OCI-M1 (cell line): ENCODE results near the gene NEK4.
A peak's percentile ranks its signal among the peaks of the same experiment; 100 is the strongest.
"Not testable (repeated sequence)": the region's sequence is repeated elsewhere in the genome, so short reads cannot be mapped to it uniquely, and the experiment has no call there.

Source experiments
- DNase-seq: peaks from one replicate; lab custom pipeline; 2025; lab: John Stamatoyannopoulos, UW

The NEK4 gene

DNA sequence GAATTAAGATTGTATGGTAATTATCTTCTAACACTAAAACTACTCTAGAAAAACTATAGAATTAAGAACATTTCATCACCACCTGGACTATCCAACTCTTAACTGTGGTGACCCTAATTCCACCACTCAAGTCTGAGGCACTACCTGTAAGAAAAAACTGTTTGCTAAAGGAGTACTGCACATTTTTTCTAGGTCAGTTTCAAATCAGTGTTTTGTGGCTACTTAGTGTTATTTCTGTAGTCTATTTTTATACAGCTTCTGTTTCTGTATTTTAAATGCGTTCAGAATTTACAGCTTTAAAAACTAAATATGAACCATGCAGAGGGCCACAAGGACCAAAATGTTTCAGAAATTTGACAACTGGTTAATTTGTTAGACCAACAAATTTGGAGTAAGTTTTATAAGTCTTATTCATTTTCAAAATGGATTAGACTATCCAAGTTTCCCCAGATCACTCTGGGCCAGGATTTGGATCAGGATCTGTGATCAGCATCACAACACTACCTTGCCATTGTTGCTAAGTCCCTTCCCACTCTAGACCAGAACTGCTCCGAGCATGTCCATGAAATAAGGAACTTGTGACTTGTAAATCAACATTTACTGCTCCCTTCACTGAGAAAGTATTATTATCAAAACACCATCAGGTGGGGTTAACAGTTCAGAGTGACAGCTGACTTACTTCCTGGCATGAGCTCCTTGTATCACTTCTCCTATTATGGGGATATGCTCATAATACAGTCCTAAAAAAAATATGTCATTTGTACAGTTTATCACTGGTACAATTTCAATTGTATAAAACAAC, 73.7 kb downstream of the NEK4 start:
- DNase-seq, result no peak

DNA sequence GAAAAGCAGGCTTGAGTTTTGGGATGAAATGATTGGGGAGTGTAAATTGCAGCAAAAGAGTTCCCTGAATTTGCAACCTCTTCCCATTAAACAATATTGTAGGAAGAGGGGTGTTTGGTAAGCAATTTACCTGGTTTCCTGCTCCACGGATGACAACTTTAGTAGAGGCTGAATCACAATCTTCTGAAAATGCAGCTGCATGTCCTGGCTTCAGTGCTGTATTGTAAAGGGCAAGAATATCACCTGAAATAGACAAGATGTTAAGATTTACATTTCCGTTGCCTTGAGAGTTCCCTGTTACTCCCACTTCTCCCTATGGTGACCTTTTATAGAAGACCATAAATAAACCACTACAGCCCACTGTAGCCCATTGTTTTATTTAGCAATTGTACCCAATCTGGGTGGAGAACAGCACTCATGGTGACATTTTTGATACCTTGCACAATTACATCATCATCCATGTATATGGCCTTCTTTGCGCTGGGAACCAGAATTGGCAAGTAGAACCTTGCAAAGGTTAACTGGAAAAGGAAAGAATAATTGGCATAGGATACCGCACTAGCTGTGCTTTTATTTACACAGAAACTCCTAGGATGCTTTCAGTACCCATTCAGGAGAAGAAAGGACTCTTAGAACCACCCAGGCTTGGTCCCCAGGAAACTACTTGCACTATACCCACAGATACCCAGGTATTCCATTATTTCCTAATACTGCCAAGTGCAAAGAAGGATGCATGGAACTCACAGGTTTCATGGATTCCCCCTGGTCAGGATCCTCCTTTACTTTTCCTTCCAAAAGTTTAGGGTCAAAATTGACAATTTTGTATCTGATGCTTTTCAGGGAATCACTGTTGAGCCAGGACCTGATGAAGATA, 74.7 kb downstream of the NEK4 start:
- no peak for DNase-seq

DNA sequence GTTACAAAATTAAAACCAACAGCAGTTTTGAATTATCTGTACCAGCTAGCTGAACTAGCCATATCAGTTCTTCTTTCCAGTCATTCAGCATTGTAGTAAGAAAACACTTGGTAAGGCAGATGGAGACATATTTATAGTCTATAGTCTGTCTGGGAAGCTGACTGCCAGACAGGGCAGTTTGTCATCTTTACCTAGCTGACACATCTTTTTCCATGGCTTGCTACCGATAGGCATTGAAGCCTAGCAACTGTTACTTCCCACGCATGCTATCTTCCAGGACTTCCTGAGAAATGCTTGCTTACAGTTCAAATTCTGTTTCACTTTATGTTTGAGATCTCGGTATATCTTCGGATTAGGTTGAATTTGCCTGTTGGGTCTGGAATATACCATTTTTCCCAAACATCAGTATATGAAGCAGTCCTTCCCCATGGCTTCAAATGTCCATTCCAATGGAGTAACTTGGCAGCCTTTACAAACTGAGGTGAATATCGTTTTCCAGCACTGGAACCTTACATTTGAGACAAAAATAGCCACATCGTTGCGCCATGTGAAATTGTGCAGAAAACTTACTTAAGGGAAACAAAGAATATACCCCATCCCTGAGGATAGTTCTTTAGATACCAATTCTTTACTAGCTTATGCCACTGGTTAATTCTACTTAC, 76.1 kb downstream of the NEK4 start:
- DNase-seq, result no peak

DNA sequence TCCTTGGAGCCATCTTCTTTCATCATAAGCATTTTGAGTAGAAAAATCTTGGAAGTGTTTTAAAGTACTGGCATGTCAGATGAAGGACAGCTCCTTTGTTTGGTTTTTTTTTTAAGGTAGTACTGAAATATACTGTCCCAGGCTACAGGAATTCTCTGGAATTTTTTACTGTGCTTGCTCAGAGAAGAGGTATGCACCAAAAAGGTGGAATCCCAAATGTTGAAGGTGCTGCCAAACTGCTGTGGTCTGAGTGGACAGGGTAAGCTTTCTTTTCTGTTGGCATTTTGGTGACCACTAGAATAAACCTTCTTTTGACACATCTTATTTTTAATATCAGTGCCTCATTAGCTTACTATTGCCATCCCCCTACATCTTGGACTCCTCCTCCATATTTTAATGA, 77.7 kb downstream of the NEK4 start:
- no peak for DNase-seq

DNA sequence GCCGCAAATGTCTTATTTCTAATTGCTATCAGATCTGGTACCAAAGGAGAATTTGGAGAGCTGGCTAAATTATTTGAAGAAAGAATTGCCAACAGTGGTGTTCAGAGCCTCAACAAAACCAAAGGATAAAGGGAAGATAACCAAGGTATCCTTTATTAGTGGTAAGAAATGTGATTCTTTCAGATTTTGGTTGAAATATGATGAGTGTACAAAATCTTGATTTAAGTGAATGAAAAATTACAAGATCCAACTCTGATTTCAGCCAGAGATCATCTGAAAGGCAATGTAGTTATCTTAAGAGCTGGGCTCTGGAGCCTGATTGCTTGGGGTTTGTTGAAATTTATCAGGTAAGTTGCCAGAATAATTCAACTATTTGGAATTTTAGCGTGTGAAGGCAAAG, 80.2 kb downstream of the NEK4 start:
- DNase-seq, result no peak

DNA sequence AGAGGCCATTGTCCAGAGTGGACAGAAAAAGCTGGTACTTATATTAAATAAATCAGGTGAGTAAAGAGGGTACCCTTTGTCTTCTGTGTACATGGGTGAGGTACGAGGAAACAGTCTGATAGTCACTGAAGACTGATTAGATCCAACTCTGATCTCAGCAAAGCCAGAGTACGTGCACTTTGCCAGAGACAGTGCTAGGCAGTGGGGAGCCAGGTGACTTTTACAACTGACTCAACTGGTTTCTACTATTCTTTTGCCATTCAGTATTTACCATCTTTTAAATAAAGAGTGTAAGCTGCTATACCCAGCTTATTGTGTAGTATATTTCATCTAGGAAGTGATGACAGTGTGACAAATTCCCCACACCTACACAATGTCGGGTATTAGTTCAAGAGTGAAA, 81.6 kb downstream of the NEK4 start:
- no peak for DNase-seq

DNA sequence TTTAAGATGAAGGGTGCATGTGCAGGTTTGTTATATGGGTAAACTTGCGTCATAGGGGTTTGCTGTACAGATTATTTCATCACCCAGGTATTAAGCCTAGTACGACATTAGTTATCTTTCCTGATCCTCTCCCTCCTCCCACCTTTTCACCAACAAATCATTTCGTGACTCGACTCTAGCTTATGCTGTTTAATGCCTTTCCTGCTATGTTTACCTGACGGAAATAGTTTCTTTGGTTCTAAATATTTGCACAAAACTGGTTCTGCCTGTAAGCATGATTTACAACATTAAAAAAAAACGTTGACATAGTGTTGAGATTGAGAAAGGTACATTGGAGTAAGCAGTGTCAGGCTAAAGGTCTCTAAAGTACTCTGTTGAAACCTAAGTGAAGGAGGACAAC, 82.5 kb downstream of the NEK4 start:
- no peak for DNase-seq

DNA sequence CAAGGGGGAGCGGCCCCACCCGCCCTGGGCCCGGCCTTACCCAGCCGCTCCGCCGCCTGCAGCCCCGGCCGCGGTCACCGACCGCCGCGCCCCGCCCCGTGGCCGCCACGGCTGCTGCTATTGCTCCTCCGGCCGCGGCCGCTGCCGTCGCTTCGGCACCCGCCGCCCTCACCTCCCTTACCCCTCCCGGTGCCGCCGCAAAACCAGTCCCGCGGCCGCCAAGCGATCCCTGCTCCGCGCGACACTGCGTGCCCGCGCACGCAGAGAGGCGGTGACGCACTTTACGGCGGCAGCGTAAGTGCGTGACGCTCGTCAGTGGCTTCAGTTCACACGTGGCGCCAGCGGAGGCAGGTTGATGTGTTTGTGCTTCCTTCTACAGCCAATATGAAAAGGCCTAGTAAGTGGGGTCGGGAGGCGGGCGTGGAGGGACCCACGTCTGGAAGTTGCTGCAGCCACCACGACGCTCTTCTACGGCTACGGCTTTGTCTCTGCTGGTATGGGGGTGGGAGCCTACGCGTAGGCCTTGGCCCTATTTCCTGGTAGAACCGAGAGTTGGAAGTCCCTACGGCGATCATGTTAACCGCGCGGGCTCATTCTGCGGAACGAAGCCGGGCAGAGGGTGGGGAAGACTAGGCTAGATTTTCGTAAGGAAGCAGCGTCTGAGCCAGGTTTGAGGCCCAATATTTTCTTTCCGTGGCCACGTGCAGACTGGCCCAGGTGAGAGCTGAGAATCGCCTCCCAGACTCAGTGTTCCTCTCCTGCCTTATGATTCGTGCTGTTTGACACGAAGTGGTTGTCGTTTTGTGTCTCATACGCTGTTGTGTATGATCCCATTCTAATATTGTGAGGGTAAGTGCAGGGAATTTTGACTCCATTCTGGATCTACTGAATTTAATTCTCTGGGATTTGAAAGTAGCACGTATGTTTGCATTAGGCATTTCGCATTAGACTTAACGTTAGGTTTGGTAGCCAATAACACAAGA, 84.7 kb downstream of the NEK4 start, which contains the start of the genes GNL3 and PBRM1:
Gene GNL3 (plus strand): TSS at position 324 of the 983 bp plus-strand sequence. CDS start 61 bp downstream, at position 385.
Gene PBRM1 (minus strand): TSS at position 205 of the 983 bp plus-strand sequence.
- peak; percentile 97 for DNase-seq

DNA sequence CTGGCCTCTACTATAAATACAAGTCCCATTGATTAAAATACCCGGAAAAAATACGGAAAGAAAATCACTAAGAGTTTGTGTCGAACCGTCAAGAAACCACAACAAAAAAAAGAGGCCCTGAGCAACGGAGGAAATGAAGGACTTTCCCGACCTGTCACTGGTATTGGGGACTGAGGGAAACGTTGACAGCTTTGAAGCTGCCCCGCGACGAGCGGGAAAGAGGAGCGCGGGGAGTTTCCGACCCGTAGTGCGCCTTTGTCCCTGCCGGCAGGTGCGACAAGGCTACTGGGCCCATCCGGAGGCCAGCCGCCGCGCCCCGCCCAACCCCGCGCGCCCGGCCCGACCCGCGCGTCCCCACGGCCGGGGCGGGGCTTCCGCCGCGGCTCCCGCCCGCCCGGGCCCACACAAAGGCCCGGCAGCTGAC, 85.4 kb downstream of the NEK4 start:
- peak; percentile 91 for DNase-seq

DNA sequence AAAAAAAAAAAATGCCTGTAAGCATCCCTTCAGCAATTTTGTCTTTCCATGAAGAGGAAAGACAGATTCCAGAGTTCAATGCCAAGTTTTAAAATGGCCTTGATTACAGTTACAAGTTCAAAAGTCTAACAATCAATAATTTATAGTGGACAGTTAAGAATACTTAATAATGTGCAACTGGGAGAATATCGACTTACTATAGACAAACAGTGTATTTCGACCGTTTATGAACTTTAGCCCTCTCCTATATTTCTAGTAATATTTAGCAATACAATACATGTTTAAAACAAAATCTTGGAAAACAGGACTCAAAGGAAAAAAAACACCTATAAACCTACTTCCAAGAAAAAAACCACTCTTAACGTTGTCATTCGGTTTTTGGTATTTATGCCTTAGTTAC, 86.6 kb downstream of the NEK4 start:
- DNase-seq, result peak; percentile 45

DNA sequence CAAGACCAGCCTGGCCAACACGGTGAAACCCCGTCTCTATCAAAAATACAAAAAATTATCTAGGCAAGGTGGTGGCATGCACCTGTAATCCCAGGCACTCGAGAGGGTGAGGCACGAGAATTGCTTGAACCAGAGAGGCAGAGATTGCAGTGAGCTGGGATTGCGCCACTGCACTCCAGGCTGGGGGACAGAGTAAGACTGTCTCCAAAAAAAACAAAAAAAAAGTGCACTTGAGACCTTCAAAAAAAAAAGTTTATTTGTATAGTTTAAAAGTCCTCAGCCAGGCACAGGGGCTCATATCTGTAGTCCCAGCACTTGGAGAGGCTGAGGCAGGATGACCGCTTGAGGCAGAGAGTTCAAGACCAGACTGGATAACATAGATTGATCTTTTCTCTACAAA, 87.1 kb downstream of the NEK4 start:
- DNase-seq, result peak; percentile 38

DNA sequence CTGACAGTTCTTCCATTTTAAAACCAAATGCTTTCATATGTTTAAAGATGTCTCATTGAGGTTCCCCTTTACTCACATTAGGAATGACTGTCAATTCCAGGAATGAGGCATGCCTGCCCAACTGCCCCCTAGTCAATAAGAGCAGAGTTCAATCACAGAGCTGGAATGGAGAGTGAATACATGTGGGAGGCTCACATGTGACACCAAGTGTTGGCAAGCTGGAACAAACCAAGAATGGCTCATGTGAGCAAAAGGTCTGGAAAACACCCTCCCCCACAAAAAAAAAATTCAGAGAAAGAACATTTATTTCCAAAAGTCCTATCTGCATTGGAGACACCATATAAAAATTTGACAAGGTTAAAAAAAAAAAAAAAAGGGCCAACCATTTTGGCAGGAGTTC, 88.7 kb downstream of the NEK4 start:
- DNase-seq, result peak; percentile 93

DNA sequence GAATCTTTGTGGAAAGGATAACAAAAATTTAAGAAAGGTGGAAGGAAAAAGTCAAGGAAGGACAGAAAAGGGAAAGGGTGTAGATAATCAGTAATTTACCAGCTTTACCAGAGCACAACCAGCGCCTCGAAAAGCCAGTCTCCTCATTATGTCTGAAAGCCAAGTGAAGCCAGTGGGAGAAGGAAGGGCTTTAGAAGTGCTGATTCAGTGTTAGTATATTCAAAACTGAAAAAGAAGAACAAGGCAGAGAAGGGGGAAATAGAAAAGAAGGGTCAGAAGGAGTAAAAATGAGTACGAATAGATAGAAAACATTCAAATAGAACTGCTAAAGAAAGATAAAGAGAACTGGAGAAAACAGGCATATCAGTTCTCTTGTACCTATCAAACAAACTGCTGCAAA, 89.1 kb downstream of the NEK4 start:
- DNase-seq, result no peak

DNA sequence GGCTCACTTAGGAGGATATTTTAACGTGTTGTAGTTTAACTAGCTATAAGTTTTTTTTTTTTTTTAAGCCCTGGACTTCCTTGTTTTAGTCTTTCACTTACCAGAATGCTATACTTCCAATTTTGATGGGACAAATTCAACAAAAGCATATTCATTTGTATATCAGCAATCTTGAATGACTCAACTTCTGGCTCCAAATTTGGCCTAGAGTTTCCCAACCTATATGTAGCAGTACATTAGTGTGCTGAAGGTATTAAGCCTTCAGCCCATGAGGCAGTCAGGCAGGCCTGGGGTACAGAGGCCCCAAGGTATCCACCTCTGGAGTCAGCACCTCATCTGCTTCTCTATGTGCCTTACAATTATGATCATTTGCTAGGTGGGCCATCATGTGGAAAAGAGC, 90.9 kb downstream of the NEK4 start:
- peak; percentile 70 for DNase-seq

DNA sequence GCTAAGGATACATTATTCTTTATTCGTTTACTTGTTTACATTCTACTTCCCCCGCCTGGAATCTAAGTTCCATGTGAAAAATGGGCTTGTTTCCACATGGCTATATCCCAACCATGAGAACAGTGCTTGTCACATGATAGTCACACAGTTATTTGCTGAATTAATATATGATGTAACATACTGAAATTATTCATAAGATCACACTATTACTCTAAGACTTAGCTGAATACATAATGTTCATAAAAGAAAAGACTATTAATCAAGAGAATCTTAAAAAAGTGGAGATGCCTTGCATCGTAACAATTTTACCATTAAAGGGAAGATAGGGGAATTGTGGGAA, 91.6 kb downstream of the NEK4 start:
- DNase-seq, result peak; percentile 62

DNA sequence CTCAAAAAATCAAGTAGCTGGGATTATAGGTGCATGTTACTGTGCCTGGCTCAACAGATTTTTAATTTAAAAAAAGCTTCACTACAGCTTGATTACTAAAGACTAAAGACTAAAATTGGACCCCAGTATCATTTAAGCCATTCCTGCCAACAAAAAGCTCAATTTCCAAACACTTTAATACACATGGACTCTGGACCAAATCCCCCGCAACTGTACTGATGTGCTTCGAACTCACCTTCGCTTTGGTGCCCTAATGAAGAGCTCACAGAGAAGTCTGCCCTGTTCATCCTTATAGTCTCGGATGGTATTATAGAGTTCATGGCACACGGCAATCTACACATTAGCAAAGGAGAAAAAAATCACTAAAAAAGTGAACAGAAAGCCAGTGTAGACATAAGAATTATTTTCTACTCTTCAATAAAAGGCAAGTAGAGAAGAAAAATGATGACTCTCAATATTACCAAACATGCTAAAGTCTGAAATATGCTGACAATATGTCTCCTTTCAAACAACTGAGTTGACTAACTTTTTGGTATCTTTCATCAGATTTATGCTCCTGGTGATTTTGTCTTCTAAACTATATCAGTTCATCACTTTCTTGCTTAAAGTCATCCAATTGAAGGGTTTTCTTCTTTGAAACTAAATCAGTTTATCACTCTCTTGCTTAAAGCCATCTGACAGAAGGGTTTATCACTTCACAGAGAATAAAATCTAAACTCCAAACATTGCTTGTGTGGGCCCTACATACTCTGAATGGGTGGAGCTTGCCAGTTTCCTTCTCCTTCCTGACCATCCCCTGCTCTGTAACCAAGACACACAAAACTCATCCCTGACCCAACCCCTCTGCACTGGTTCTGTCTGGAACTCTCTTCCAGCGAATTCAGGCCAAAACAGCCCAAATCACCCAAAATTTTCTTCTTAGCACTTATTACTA, 92.2 kb downstream of the NEK4 start:
- DNase-seq, result peak; percentile 62

DNA sequence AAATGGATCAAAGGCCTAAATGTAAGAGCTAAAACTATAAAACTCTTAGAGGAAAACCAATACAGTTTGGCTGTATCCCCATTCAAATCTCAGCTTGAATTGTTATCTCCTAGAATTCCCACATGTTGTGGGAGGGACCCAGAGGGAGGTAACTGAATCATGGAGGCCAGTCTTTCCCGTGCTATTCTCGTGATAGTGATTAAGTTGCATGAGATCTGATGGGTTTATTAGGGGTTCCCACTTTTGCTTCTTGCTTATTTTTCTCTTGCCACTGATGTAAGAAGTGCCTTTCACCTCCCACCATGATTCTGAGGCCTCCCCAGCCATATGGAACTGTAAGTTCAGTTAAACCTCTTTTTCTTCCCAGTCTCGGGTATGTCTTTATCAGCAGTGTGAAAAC, 94.5 kb downstream of the NEK4 start:
- DNase-seq, result not testable (repeated sequence)

DNA sequence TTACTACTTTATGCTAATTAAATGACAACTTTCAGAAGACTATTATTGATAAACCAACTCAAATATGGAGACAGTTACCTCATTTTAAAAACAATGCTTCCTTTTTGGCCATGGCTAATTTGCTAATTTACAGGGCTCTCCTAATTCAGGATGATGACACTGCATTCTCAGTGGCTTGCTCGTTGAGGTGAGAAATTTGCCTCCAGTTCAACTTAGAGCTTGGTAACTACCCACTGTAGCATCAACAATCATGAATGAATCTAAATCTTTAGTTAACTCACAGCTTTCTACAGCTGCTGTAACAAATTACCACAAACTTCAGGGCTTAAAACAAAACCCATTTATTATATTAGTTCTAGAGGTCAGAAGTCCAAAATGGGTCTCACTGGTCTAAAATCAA, 99.1 kb downstream of the NEK4 start:
- DNase-seq, result no peak

DNA sequence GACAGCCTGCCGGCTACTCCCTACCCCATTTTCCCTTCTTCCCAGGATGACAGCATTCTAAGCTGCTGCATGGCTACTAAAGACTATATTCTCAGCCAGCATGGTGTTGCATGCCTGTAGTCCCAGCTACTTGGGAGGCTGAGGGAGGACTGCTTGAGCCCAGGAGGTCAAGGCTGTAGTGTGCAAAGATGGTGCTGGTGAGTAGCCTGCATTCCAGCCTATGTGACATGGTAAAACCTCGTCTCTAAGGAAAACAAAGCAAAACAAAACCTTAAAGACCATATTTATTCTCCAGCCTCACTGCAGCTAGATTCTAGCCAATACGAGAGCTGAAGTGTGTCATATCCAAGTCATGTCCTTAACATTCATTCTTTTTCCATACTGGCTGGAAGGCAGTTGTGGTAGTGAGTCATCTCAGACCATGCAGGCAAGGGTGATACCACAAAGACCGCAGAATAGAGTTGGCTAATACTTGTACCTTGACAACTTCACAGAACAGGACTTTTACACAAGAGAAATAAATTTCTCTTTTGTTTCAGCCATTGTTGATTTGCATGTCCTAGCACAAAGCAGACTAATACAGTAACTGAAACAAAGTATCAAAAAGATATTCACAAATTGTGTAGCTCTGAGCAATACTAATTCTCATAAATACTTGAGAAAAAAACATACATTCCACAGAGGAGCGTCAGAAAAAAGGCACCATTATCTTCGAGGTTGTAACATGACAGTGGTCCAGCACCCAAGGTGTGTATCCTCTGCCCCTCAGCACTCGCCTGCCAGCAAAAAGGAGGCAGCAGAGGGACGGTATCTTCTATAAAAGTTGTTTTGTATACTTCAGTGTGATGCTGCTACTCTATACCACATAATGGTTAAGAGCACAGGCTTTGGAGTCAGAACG, 99.9 kb downstream of the NEK4 start:
- peak; percentile 95 for DNase-seq
